Gastroesophageal sphincter (tissue), 3 donors: ENCODE data around the gene RIPK1.

Experiments used
- EP300 ChIP-seq: sonication (generic); formaldehyde crosslinking; IDR thresholded peaks from one replicate; pipeline ENCODE4 v1.6.1; 2017; ENCODE audit warnings: antibody characterized with exemption, mild to moderate bottlenecking
- POLR2A ChIP-seq, 2 donors: fragments of 450-650 bp; IDR thresholded peaks; one replicate each; pipeline ENCODE4 v1.6.1; 2017; ENCODE audit warnings: antibody characterized with exemption in 2 of 2, mild to moderate bottlenecking in 2 of 2, moderate library complexity in 1 of 2
- POLR2AphosphoS5 ChIP-seq: sonication (generic); formaldehyde crosslinking; IDR thresholded peaks from one replicate; pipeline ENCODE4 v1.6.1; 2017; ENCODE audit warnings: antibody characterized with exemption
- TF ChIP-seq, protein P1 (sequence below), 4 experiments: fragments of 200-600 bp in 2 of 4; fragments of 450-650 bp in 2 of 4; sonication (generic) in 1 of 4; IDR thresholded peaks; one replicate each; pipeline ENCODE4 v1.5.1; 2017 to 2019; ENCODE audit warnings: antibody characterized with exemption in 4 of 4, mild to moderate bottlenecking in 2 of 4, moderate library complexity in 2 of 4

- TF ChIP-seq, protein P1, sequence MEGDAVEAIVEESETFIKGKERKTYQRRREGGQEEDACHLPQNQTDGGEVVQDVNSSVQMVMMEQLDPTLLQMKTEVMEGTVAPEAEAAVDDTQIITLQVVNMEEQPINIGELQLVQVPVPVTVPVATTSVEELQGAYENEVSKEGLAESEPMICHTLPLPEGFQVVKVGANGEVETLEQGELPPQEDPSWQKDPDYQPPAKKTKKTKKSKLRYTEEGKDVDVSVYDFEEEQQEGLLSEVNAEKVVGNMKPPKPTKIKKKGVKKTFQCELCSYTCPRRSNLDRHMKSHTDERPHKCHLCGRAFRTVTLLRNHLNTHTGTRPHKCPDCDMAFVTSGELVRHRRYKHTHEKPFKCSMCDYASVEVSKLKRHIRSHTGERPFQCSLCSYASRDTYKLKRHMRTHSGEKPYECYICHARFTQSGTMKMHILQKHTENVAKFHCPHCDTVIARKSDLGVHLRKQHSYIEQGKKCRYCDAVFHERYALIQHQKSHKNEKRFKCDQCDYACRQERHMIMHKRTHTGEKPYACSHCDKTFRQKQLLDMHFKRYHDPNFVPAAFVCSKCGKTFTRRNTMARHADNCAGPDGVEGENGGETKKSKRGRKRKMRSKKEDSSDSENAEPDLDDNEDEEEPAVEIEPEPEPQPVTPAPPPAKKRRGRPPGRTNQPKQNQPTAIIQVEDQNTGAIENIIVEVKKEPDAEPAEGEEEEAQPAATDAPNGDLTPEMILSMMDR (IDR thresholded peaks at IDR 0.05), result no peak
- TF ChIP-seq POLR2A (IDR thresholded peaks at IDR 0.05) (no peak), EP300 (no peak), POLR2AphosphoS5 (no peak)
Measured at GRCh38 chr6:3073382-3073781, 5.1 kb downstream of the RIPK1 start.
